ENCODE data around the gene GAREM1. TPM values are rescaled to one million over a fixed set of nuclear protein-coding genes. Genes with fewer than 3 reads are reported as not detected.

Gene GAREM1
- total and polyA plus RNA-seq, 4 donors = 3.0 to 13.7 (median 8.5) TPM

GRCh38 chr18:32468147-32468845 lies 2.4 kb downstream of the GAREM1 start:
- Histone ChIP-seq H3K9ac (ENCODE audit: insufficient read depth in 1 of 2, low read length in 2 of 2) (no peak overlapping the region), H3K9me3 (ENCODE audit: control insufficient read depth in 4 of 4, insufficient read depth in 3 of 4, low read length in 3 of 4) (no peaks in the 10 kb centered on the region), H3K27me3 (ENCODE audit: control insufficient read depth in 3 of 3, insufficient read depth in 3 of 3, low read length in 2 of 3) (peaks cover 0 to 14% (median 0%) of the 10 kb centered on the region in 3 donors), H3K36me3 (ENCODE audit: control insufficient read depth in 4 of 4, insufficient read depth in 4 of 4, low read length in 4 of 4) (no peaks in the 10 kb centered on the region), H3K27ac (ENCODE audit: low read depth in 1 of 2, low read length in 1 of 2) (no peak overlapping the region), H3K4me1 (ENCODE audit: control insufficient read depth in 5 of 5, insufficient read depth in 5 of 5, low read length in 5 of 5) (peaks cover 0 to 16% (median 8%) of the 10 kb centered on the region in 5 donors), H3K4me3 (no peak overlapping the region)
- TF ChIP-seq CTCF (IDR thresholded peaks at IDR 0.05; ENCODE audit: control extremely low read depth, extremely low read depth) = no peak
- ATAC-seq (ENCODE audit: insufficient read depth, low FRiP score) (no peak), DNase-seq (no peak)
- WGBS, 2 donors = 41 to 46% methylated on average over 3 of the region's 3 CpGs

GRCh38 chr18:32461709-32462272 lies 8.9 kb downstream of the GAREM1 start:
- Histone ChIP-seq H3K9ac (ENCODE audit: insufficient read depth in 1 of 2, low read length in 2 of 2) (no peak overlapping the region), H3K9me3 (ENCODE audit: control insufficient read depth in 4 of 4, insufficient read depth in 3 of 4, low read length in 3 of 4) (no peaks in the 10 kb centered on the region), H3K4me1 (ENCODE audit: control insufficient read depth in 5 of 5, insufficient read depth in 5 of 5, low read length in 5 of 5) (peaks cover 0 to 19% (median 0%) of the 10 kb centered on the region in 5 donors), H3K27ac (ENCODE audit: low read depth in 1 of 2, low read length in 1 of 2) (no peak overlapping the region), H3K36me3 (ENCODE audit: control insufficient read depth in 4 of 4, insufficient read depth in 4 of 4, low read length in 4 of 4) (no peaks in the 10 kb centered on the region), H3K27me3 (ENCODE audit: control insufficient read depth in 3 of 3, insufficient read depth in 3 of 3, low read length in 2 of 3) (no peaks in the 10 kb centered on the region), H3K4me3 (no peak overlapping the region)
- WGBS, 2 donors = 62 to 70% methylated on average over 2 of the region's 2 CpGs
- DNase-seq (no peak), ATAC-seq (ENCODE audit: insufficient read depth, low FRiP score) (no peak)
- no peak for TF ChIP-seq CTCF (IDR thresholded peaks at IDR 0.05; ENCODE audit: control extremely low read depth, extremely low read depth)

GRCh38 chr18:32460171-32460731 lies 10.4 kb downstream of the GAREM1 start:
- 66 to 85% methylated on average over 4 of the region's 4 CpGs for WGBS, 2 donors
- Histone ChIP-seq H3K9ac (ENCODE audit: insufficient read depth in 1 of 2, low read length in 2 of 2) (no peak overlapping the region), H3K4me1 (ENCODE audit: control insufficient read depth in 5 of 5, insufficient read depth in 5 of 5, low read length in 5 of 5) (peaks cover 0 to 25% (median 0%) of the 10 kb centered on the region in 5 donors), H3K27ac (ENCODE audit: low read depth in 1 of 2, low read length in 1 of 2) (peak overlapping the region in 1 of 2 donors; percentile 9), H3K4me3 (no peak overlapping the region), H3K27me3 (ENCODE audit: control insufficient read depth in 3 of 3, insufficient read depth in 3 of 3, low read length in 2 of 3) (no peaks in the 10 kb centered on the region), H3K9me3 (ENCODE audit: control insufficient read depth in 4 of 4, insufficient read depth in 3 of 4, low read length in 3 of 4) (no peaks in the 10 kb centered on the region), H3K36me3 (ENCODE audit: control insufficient read depth in 4 of 4, insufficient read depth in 4 of 4, low read length in 4 of 4) (no peaks in the 10 kb centered on the region)
- ATAC-seq (ENCODE audit: insufficient read depth, low FRiP score) (no peak), DNase-seq (no peak)
- TF ChIP-seq CTCF (IDR thresholded peaks at IDR 0.05; ENCODE audit: control extremely low read depth, extremely low read depth) = no peak

Measured in lung (tissue), 12 donors.